ENCODE results near the gene KCNA4.
"Not testable (repeated sequence)": the region's sequence is repeated elsewhere in the genome, so short reads cannot be mapped to it uniquely, and the experiment has no call there.

Gene KCNA4

DNA sequence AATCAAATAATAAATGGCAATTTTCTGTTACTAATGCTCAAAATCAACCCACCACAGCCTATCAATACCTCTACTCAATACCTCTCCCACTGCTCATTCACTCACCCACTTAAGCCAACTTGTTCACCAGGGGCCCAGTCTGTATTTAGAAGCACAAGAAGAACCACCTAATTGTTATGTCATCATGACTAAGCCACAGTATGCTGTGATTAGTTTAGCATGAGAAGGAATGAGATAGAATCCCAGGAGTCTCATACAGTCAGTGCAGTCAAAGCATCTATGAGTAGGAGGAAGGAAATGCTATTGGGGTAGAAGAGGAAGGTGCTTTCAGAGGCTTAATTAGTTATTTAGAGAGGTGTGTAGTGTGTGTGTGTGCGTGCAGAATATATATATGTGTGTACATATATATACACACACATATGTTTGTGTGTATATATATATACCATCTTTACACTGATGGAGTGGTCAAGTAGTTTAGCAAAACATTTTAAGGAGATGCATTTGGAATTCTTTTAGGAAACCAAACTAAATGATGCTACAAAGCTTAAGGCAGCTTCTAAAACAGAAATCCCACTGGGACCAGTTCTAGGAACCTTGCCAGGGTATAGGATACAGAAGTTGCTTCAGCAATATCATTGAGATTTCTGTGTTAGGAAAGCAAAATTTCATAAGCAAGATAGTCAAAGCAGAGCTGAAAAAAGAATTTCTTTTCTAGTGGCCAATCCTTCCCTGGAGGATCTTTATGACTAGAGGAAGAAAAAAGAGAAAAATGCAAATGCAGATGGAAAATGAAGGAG, 27.5 kb downstream of the KCNA4 start:
- DNase-seq, result no peak

DNA sequence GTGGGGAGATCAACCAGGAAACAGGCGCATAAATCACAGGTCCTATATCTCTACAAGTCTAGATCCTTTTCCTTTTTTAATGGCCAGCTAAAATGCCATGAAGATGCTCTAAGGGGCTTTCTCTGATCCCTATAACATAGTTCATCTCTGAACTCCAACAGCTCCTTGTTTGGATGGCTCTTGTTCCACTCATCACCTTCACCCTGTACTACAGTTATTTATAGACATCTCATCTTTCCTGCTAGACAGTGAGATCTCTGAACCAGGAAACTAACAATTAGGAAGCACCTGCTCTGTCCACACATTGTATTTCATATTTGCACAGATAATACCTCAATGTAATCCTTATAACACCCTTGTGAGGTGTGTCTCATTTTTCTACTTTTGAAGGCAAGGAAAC, 31.6 kb downstream of the KCNA4 start:
- DNase-seq, result no peak

DNA sequence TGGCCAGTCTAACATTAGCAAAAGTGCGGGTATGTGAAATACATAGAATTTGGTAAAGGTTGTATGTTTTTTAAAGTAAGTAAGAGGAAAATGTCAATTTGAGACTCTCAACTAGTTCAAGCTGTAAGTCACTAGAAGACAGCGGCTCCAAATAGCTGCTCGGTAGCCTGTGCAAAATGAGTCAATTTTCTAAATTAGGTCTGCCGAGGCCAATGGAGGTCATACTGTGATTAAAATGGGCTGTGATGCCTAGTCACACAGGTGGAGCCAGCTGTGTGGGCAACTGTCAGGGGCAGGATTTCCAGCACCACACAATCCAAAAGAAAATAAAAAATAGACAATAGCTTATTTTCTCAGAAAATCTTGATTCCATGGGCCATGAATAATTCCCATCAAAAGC, 32.3 kb downstream of the KCNA4 start:
- DNase-seq, result no peak

DNA sequence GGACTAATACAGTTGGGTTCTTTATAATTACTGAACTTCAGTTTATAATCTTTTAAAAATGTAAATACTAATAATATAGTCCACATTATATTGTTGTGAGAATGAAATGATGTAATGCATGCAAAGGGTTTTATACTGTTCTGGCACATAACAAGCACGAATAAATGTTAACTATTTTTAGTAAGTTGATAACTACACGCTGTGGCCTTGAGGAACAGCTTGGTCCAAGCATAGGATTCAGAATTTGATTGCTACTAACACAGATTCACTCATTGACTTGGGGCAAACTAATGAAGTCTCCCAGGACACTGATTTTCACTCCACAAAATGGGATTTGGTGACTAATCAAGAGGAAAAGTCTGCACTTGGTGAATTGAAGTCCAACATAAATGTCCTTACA, 38.3 kb downstream of the KCNA4 start:
- no peak for DNase-seq

DNA sequence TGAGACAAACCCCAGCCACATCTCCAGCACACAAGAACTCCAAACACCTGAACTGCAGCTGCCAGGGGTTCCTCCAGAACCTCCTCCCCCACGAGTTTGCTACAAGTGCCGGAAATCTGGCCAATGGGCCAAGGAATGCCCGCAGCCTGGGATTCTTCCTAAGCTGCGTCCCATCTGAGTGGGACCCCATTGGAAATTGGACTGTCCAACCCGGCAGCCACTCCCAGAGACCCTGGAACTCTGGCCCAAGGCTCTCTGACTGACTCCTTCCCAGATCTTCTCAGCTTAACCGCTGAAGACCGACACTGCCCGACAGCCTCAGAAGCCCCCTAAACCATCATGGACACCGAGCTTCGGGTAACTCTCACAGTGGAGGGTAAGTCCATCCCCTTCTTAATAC, 41.2 kb downstream of the KCNA4 start:
- DNase-seq, result not testable (repeated sequence)

DNA sequence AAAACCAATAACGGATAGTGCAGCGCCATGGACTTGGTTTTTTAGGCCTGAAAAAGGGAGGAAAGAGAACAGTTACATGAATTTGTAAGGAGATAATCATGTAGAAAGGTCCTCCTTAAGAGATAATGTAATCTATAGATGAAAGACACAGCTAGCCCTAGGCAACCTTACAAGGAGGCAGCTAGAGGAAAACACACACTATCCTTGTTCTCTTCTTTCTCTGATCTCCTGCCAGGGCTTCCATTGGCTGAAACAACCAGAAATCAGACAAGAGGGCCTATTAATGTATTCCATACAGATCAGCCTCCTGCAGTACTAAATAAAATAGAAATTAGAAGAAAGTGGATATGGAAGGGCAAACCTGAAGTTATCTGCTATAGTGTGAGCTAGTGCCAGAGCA, 53.0 kb downstream of the KCNA4 start:
- DNase-seq, result no peak

DNA sequence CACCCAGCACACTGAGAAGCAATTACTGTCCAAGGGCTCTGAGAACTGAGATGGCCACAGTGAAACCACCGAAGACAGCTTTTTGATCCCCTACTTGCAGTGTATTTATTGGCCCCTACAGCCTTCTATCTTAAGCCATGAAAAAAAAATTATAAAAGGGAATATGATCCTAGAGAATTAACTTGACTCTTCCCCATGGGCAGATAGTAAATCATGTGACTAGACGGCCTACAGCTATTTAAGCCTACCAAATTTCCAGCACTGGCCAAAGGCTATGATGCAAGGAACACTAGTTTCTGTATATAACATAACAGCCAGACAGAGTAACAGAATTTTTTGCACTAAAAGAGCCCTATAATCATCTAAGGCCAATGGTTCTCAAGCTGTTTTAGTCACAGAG, 53.8 kb downstream of the KCNA4 start:
- DNase-seq, result no peak

DNA sequence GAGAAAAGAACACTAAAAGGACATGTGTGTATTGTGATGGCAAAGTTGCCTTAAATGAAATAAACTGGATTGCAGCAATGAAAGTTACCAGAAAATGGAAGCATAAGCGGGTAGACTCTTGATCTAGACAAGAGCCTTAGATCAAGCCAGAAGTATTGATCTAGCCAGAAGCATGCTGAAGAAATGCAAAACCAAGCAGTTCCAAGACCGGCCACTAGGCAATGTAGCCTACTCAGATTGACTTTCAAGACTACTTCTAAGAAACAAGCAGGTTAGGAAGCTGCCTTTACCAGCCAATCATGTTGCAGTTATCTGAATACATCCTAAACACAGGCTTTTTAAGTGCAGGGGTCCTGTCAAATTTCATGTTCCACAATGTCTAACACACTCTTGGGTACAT, 54.6 kb downstream of the KCNA4 start:
- no peak for DNase-seq

Data from GDM1 (cell line).